HG02885 (cell line): ENCODE data around the gene PSMG3.
"Not testable (repeated sequence)": the region's sequence is repeated elsewhere in the genome, so short reads cannot be mapped to it uniquely, and the experiment has no call there.

Experiments
- ATAC-seq: cut with Tn5 transposase; IDR thresholded peaks from one replicate; pipeline ENCODE4 v1.9.1; 2021; ENCODE audit warnings: mild to moderate bottlenecking; ENCODE audit not compliant: unreplicated experiment, poor library complexity

Gene PSMG3

DNA sequence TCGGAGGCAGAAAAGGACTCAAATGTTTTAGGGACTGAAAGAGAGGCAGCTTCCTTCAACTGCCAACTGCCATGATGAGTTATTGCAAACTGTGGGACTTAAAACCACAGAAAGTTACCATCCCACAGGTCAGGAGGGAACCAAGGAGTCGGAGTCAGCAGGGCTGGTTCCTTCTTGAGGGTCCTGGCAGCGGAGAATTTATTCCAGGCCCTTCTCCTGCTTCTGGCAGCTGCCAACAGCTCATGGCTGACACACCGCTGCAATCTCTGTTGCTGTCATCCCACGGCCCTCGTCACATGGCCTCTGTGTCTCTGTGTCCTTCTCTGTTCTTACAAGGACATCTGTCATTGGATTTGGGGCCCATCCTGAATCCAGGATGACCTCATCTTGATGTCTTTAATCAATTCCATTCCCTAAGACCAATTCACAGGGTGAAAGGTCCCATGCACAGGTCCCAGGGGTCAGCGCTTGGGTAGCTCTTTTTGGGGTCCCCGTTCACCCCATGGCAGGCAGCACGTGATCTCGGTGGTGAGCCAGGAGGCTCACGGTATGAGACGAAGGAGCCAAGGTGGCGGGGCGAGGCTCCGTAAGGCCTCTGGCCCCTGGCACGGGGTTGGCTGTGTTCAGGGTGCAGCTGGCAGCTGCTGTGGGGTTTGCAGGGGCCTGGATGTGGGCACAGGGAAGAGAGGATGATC lies 27.4 kb upstream of the PSMG3 start:
- ATAC-seq: no peak

DNA sequence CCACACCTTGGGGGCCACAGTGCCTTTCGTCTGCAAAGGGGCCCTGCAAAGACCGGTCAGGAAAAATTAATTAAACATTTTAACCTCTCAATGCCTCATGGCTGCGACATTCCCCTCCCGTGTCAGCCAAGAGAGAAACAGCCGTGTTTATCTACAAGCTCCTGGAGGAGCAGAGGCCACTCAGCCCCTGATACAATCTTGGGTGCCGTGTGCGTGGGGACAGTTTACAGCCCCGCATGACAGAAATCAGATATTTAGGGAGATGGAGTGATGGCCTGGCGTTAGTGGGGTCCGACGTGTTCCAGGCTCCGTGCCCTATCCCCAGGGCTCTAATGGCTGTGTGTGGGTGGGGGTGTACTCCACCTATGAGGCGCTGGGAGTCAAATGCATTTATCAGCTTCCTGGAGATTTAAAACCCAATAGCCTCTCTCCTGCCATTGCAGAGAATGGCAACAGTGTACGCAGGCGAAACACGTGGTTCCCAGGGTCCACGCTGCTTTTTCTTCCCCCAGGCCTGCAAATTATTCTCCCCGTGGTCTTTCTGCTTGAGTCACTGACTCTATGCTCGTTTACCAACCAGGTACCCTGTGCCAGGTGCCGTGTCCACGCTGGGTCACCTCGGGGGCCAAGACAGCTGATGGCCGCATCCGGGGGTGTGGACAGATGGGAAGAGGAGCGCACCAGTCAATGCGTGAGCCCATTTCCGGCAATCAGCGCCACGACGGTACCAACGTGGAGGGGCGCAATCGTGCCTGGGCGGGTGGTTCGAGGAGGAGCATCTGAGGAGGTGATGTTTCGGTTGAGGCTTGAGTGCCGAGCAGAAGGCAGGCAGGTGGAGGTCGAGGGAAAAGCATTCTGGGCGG lies 26.6 kb upstream of the PSMG3 start:
- no peak for ATAC-seq

DNA sequence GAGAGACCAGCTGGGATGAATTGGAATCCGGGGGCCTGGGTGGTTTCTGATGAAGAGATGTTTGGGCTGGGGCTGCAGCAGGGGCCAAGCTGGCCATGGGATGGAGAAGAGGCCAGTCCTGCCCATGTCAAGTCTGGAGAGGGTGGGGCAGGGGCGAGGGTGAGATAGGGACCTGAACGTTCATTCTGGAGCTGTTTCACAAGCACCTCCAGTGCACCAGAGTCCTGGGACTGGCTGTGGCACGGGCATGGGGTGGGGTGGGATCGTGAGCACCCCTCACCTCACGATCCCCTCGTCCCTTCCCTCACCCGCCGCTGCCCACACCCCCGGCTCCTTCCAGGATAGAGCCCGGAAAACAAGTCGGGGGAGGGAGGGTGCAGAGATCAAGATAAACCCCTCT lies 25.8 kb upstream of the PSMG3 start:
- no peak for ATAC-seq

DNA sequence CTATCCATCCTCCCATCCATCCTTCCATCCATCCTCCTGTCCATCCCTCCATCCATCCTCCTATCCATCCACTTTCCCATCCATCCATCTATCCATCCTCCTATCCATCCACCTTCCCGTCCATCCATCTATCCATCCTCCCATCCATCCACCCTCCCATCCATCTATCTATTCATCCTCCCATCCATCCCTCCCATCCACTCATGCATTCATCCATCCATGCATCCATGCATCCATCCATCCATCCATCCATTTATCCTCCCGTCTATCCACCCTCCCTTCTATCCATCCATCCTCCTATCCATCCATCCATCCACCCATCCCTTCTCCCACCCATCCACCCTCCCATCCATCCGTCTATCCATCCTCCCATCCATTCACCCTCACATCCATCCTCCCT lies 25.2 kb upstream of the PSMG3 start:
- ATAC-seq: no peak

DNA sequence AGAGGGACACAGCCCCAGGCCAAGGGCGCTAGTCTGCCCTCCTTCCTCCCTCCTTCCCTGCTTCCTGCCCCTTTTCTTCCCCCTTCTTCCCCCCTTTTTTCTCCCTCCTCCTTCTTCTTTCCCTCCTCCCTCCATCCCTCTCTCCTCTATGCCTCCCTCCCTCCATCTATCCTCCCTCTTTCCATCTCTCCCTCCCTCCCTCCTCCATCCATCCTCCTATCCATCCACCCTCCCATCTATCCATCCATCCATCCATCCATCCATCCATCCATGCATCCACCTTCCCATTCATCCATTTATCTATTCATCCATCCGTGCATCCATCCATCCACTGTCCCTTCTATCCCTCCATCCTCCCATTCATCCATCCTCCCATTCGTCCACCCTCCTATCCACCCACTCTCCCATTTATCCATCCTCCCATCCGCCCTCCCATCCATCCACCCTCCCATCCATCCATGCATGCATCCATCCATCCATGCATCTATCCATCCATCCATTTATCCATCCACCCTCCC lies 24.1 kb upstream of the PSMG3 start:
- ATAC-seq: no peak

DNA sequence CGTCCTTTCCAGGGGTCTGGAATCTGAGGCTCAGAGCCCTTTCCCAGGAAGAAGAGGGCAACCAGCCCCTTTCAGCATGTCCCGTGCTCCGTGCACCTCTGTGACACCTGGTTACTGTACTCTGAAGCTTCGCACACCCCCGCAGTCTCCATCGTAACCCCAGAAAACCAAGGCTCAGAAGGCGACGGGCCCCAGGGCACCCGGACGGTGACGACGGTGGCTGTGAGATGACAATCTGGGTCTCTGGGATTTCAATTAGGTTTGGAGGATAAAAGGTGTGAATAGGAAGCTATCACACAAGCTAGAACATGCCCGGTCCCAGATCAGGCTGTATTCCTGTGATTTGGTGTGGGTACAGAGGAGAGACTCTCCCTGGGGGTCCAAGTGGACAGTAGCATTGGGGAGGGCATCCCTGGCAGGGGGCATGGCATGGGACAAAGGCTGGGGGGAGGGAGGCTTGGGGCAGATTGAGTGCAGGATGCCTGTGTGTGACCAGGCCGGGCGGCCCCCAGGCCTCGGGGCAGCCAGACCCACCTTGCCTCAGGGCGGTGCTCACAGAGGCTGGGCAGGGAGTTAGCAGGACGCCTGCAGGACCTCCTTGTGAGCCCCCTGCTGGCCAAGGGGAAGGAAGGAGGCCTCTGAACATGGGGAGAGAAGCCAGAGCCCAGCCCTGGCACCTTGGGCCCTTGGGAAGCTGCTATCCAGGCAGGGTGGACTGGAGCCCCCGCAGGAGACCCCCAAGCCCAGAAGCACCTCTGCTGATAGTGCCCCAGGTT lies 23.4 kb upstream of the PSMG3 start:
- no peak for ATAC-seq

DNA sequence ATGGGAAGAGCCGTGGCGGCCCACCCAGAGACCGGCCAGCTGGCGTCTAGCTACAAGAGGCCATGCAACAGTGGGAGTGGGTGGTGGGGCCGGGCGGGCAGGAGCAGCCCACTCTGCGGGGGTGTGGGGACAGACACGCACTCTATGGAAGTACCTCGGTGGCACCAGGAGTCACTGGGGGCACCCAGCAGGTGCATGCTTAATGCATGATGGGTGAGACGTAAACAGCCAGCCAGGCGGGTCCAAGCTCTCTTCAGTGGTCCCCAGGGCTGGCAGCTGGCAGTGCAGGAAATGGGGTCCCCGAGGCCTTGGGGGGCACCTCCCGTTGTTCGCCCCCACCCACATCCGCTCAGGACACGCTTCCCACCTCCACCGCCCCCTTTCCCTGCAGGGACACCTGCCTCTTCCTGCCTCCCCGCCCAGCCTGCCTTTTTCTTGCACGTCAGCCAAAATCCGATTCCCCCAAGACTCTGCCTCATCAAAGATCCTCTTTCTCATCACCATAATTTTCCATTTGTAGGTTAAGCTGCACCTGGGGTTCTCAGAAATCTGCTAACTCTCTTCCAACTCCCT lies 22.6 kb upstream of the PSMG3 start:
- ATAC-seq: no peak

DNA sequence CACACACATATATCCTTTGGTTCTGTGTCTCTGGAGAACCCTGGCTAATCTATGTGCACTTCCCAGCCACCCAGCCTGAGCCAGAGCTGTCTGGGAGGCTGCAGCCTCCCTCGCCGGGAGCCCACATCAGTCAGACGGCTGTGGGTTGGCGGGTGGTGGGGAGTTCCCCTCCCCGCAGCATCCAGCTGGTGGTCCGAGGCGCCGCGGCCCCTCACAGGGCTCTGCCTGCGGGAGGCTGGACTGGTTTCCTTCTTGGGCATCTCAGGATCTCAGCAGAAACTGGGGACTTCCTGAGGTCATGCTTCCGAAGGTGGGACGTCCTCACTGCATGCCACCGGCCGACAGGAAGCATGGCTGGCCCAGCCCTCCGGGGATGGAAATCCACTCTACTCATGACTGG lies 22.0 kb upstream of the PSMG3 start:
- ATAC-seq: no peak

DNA sequence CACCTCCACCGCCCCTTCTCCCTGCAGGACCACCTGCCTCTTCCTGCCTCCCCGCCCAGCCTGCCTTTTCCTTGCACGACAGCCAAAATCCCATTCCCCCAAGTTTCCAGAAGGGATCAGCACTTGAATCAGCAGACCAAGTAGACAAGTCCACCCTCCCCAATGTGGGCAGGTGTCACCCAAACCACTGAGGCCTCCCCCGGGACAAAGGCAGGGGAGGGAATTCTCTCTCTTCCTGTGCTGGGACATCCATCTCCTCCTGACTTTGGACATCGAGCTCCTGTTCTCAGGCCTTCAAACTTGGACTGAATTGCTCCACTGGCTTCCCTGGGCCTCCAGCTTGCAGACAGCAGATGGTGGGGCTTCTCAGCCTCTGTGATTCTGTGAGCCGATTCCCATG lies 21.6 kb upstream of the PSMG3 start:
- ATAC-seq: no peak

DNA sequence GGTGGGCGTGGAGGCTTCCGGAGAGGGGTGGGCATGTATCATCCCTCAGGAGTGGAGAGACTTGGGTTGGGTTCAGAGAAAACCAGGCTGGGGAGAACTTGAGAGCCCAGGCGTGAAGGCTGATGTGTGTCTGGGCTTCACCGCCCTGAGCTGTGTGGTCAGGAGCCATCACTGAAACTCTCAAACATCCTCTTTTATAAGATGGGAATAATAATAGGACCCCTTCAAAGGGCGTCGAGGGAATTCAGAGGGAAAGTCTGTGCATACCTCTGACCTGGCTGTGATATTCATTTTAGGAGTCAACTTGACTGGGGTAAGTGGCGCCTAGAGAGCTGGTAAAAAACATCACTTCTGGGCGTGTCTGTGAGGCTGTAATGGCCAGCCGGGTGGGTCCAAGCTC lies 21.1 kb upstream of the PSMG3 start:
- ATAC-seq: no peak

DNA sequence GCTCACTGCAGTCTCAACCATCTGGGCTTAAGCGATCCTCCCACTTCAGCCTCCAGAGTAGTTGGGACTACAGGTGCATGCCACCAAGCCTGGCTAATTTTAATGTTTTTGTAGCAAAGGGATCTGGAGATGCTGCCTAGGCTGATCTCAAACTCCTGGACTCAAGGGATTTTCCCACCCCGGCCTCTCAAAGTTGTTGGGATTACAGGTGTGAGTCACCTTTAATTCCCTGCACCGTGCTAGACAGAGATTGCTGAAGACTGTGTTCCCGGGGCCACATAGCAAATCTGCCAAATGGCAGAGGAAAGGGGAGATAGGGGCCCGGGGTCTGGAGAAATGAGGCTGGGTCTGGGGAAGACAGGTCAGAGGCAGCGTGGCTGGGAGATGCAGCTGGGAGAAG lies 20.6 kb upstream of the PSMG3 start:
- no peak for ATAC-seq

DNA sequence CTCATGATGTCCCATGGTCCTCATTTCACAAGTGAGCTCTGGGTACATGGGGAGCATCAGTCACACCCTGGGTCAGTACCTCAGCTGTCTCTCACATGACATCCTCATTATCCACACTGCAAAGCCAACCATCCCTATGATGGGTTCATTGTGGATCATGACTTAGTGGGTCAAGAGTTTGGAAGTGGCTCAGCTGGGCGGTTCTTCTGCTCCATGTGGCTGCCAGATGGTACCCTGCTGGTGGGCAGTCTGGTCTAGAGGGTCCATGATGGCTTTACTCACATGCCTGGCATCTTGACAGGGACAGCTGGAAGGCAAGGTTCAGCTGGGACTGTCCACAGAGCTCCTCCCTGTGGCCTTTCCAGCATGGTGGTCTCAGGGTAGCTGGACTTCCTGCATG lies 19.1 kb upstream of the PSMG3 start:
- ATAC-seq: no peak

DNA sequence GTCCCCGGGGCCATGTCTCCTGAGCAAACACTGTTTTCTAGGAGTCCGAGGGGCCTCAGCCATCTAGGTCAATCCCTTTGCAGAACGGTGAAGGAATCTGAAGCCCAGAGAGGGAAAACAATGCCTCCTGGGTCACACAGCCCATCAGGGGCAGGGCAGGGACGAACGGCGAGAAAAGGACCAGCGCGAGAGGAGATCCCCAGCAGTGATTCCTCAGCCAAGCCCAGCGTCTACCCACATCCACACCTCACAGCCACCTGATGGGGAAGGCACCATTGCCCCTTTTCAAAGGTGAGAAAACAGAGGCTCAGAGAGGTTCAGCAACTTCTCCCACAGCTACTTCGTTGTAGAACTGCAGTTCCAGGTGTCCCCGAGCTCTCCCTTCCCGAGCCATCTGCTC lies 17.9 kb upstream of the PSMG3 start:
- ATAC-seq: no peak

DNA sequence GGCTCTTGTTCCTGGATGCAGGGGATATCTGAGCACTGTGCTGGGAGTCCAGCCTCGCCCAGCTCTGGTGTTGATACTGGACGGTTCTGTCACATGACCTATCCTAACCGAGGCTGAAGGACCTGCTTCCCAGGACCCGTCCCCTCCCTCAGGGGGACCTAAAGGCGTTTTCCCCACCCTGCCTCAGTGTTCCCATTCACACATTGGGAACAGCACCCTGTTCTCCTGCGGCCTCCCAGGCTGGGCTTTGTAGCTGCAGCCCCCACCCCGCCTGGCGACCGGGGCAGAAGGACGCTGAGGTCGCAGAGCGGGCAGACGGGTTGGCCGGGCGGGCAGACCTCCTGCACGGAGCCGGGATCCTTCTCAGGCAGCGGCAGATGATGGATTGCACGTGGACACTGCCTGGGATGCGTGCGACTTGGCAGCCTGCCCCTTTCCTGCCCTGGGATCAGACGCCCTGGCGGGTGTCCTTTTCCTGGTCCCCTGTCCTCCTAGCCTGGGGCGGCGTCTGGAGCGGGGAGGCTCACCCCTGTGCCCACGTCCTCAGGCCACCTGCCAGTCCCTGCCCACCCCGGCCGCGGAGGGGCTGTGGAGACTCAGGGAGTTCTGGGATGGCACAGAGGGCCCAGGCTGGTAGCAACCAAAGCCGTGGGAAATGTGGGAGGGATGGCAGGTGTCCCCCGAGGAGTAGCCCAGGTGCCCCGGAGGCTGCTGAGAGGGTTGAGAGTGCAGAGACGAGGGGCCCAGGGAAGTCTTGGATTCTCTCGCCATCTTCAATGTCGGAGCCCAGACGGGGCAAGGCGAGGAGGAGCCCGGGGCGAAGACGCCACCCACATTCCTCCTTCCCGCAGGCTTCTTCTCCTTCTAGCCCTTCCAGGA lies 17.2 kb upstream of the PSMG3 start:
- no peak for ATAC-seq

DNA sequence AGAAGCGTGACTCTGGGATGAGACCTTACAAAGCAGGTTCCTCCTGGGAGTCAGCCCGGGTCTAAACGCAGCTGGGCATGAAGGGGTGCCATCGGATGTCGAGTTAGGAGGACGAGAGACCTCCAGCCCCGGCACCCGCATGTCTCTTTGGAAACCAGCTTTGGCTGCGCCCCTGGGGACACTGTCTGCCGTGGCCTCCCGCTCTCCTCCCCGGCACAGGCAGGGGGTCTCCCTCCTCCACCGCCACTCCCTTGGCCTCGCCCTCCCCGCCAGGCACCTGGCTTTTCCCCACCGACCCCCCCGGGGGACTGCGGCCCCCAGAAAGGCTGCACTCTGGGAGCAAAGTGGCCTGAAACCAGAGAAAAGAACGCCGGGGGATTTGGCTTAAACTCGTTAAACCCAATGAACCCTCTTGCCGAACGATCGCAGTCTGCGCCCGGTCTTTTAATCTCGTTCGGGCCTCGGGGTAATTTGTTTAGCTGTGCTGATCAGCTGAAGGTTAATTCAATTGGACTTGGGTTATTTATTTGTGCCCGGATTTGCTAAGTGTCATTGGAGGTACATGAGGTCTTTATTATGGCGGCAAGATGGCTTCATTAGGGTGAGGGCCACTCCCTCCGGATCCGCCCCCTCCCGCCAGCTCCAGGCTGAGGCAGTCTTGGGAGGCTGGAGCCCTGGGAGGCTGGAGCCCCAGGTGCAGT lies 16.4 kb upstream of the PSMG3 start:
- ATAC-seq: no peak

DNA sequence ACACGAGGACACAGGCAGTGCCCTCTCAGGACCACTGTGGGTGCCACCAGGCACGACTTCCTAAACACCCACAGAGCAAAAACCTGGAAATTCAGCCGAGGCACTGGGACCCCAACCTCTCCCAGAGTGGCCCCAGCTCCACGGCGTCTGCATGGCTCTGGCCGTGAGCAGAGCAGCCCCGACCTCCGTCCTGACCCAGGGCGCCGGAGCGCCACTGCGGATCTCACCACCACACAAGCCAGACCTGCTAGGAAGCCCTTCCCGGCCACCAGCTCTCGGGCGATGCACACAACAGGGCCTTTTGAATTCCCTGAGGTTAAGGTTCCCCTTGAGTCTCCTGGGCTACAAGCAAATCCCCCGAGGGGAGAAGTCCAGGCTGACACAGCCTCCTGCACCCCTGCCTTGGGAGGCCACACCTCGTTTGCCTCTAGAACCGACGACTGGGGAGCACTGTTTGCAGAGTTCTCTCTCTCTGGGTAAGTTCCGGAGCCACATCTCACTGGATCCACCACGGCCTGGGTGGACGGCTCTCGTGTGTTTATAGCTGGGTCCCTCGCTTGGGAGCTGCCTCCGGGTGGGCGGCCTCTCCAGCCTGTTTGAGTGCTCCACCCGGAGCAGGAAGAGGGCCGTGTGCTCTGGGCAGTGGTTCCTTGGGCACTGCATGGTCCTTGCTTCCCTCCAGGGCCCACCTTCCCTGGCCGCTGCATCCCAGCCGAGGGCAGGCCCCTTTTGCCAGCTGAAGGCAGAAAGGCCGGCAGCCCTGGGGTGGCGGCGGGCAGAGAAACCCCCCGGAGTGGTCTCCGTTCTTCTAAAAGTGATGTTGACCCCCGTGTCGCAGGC lies 15.5 kb upstream of the PSMG3 start:
- ATAC-seq: no peak

DNA sequence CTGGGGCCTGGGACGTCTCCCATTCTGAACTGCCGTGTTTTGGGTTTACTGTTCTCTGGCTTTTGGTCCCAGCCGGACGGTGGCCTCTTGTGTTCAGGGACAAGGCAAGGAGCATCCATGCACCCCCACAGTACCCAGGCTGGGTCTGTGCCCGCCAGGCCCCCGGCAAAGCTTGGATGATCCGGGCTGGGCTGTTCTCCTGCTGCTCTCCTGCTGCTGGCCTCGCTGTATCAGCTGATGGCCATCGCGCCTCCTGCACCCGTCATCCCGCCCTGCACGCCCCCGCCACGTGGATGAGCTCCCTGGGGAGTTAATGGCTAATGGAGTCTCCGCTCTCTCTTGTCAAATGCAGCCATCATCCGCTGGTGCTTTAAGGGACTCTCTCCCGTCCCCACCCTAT lies 14.9 kb upstream of the PSMG3 start:
- ATAC-seq: no peak

DNA sequence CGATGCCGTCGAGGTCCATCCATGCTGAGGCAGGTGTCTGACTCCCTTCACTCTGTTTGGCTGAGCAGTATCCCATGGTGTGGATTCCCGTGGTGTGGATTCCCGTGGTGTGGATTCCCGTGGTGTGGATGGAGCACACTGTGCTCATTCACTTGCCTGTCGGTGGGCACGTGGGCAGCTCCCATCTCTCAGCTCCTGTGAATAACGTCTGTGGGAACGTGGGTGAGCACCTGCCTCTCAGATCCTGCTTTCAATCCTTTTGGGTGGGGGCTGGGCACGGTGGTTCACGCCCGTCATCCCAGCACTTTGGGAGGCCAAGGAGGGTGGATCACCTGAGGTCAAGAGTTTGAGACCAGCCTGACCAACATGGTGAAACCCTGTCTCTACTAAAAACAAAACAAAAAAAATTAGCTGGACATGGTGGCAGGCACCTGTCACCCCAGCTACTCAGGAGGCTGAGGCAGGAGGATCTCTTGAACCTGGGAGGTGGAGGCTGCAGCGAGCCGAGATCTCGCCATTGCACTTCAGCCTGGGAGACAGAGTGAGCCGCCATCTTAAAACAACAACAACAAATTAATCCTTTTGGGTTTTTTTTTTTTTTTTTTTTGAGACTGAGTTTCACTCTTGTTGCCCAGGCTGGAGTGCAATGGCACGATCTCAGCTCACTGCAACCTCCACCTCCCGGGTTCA lies 13.6 kb upstream of the PSMG3 start:
- ATAC-seq: not testable (repeated sequence)
